Gastrocnemius medialis (tissue), 4 donors: ENCODE results near the gene FADD. TPM values are rescaled to one million over a fixed set of nuclear protein-coding genes. Genes with fewer than 3 reads are reported as not detected.
"Not testable (repeated sequence)": the region's sequence is repeated elsewhere in the genome, so short reads cannot be mapped to it uniquely, and the experiment has no call there.

Experiments used
- ATAC-seq, 2 donors: fragments of 150-250 bp; one replicate each; pipeline ENCODE4 v1.9.1; 2016
- DNase-seq, 2 donors: peaks; one replicate each; pipeline ENCODE4 v3.0.0-alpha.2; 2019
- H3K27ac ChIP-seq, 4 donors: fragments of 200-600 bp; sonication (generic); 1 replicate in 1 of 4; 2 replicates in 3 of 4; pipeline ENCODE4 v1.5.1; 2016 to 2018; ENCODE audit warnings: mild to moderate bottlenecking in 2 of 4, moderate library complexity in 1 of 4
- H3K27me3 ChIP-seq, 3 donors: fragments of 200-600 bp; sonication (generic) in 2 of 3; 1 replicate in 1 of 3; 2 replicates in 2 of 3; pipeline versions ENCODE4 v1.5.1 to v1.6.0; 2016 to 2019; ENCODE audit warnings: mild to moderate bottlenecking in 1 of 3, moderate library complexity in 1 of 3
- H3K36me3 ChIP-seq, 2 donors: fragments of 200-600 bp; sonication (generic) in 1 of 2; one replicate each; pipeline ENCODE4 v1.5.1; 2017 to 2018
- H3K4me1 ChIP-seq, 2 donors: fragments of 200-600 bp; sonication (generic) in 1 of 2; one replicate each; pipeline ENCODE4 v1.5.1; 2016 to 2017; ENCODE audit warnings: mild to moderate bottlenecking in 2 of 2
- H3K4me3 ChIP-seq, 4 donors: fragments of 200-600 bp; sonication (generic) in 3 of 4; 1 replicate in 1 of 4; 2 replicates in 3 of 4; pipeline ENCODE4 v1.5.1; 2016 to 2019; ENCODE audit warnings: mild to moderate bottlenecking in 2 of 4
- H3K9me3 ChIP-seq, 3 donors: fragments of 200-600 bp; sonication (generic) in 2 of 3; 1 replicate in 1 of 3; 2 replicates in 2 of 3; pipeline ENCODE4 v1.5.1; 2016 to 2019
- POLR2A ChIP-seq, 2 donors: fragments of 450-650 bp; IDR thresholded peaks; one replicate each; pipeline ENCODE4 v1.6.1; 2017; ENCODE audit warnings: antibody characterized with exemption in 2 of 2, mild to moderate bottlenecking in 2 of 2, moderate library complexity in 2 of 2
- in situ Hi-C, 4 donors: fragments of 200-750 bp; cut with MboI; loops; one replicate each; pipeline versions ENCODE4 v1.15.0 to v1.8.0; 2017; ENCODE audit warnings: low sequenced_read_pairs in 4 of 4
- intact Hi-C: fragments of 100-400 bp; cut with DNase I; formaldehyde crosslinking; loops from one replicate; pipeline ENCODE4 v1.15.1; 2023; ENCODE audit warnings: low total_unique reads
- total RNA-seq, 4 donors: library from RNA; depleted of rRNA; stranded (reverse); fragments of >200 nt; gene quantifications; one replicate each; pipeline versions ENCODE4 v1.1.0 to v1.2.3, GENCODE V29; 2016
- TF ChIP-seq, protein P1 (sequence below), 5 experiments: fragments of 450-650 bp in 3 of 5; fragments of 200-600 bp in 2 of 5; sonication (generic) in 2 of 5; IDR thresholded peaks in 4 of 5; conservative IDR thresholded peaks in 1 of 5; 1 replicate in 4 of 5; 2 replicates in 1 of 5; pipeline ENCODE4 v1.5.1; 2016 to 2019; ENCODE audit warnings: antibody characterized with exemption in 5 of 5, mild to moderate bottlenecking in 3 of 5, moderate library complexity in 3 of 5

Gene FADD
- total RNA-seq, 4 donors from 2014 or later, result 6.9 to 17.3 (median 10.4) TPM

DNA sequence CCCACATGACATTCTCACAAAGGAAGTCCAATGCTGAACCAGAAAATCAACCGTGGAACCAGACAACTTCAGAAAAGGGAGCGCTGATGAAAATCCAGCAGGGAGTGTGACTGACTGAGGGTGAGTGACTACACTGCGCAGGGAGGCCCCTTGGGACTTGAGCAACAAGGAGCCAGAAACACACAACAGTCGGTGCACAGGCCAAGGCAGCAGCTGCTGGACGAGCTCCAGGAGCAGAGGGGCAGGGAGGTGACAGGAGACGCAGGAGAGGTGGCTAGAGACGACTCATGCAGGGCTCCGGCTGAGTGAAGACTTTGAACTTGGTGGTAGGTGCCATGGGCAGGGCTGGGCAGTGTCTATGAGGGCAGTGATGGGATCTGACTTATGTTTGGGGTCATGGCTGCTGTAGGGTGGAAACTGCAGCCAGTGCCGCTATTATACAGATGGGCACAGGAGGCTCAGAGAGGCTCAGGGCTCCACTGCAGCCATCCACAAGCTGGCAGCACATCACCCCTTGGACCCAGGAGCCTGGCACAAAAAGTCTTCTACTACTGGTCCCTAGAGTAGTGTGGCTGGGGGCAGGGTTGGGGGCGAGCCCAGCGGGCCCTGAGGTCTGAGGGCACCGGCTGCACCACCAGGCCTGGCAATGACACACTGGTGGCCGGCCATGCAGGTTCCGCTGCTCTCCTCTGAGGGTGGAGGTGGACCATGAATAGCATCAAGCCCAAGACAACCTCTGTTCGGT is 10.3 kb upstream of the FADD start:
- ATAC-seq, result peak in 1 of 2 donors; percentile 12
- Histone ChIP-seq H3K4me3 (no peak overlapping the region), H3K9me3 (no peaks in the 10 kb centered on the region), H3K36me3 (no peaks in the 10 kb centered on the region), H3K27me3 (no peaks in the 10 kb centered on the region), H3K4me1 (no peaks in the 10 kb centered on the region), H3K27ac (no peak overlapping the region)
- DNase-seq, result peak; percentile 15 to 32
- intact Hi-C loops, result no loop called here
- no peak for TF ChIP-seq POLR2A (IDR thresholded peaks at IDR 0.05)
- TF ChIP-seq, protein P1, sequence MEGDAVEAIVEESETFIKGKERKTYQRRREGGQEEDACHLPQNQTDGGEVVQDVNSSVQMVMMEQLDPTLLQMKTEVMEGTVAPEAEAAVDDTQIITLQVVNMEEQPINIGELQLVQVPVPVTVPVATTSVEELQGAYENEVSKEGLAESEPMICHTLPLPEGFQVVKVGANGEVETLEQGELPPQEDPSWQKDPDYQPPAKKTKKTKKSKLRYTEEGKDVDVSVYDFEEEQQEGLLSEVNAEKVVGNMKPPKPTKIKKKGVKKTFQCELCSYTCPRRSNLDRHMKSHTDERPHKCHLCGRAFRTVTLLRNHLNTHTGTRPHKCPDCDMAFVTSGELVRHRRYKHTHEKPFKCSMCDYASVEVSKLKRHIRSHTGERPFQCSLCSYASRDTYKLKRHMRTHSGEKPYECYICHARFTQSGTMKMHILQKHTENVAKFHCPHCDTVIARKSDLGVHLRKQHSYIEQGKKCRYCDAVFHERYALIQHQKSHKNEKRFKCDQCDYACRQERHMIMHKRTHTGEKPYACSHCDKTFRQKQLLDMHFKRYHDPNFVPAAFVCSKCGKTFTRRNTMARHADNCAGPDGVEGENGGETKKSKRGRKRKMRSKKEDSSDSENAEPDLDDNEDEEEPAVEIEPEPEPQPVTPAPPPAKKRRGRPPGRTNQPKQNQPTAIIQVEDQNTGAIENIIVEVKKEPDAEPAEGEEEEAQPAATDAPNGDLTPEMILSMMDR (IDR thresholded peaks at IDR 0.05 in 4 of 5, conservative IDR thresholded peaks at IDR 0.05 in 1 of 5), result no peak
- in situ Hi-C loops, result loop anchor here in 3 of 4 donors (5.0 to 10.0 kb wide), 3 partner anchors 268 to 508 kb away; no protein-coding TSS in a partner anchor

DNA sequence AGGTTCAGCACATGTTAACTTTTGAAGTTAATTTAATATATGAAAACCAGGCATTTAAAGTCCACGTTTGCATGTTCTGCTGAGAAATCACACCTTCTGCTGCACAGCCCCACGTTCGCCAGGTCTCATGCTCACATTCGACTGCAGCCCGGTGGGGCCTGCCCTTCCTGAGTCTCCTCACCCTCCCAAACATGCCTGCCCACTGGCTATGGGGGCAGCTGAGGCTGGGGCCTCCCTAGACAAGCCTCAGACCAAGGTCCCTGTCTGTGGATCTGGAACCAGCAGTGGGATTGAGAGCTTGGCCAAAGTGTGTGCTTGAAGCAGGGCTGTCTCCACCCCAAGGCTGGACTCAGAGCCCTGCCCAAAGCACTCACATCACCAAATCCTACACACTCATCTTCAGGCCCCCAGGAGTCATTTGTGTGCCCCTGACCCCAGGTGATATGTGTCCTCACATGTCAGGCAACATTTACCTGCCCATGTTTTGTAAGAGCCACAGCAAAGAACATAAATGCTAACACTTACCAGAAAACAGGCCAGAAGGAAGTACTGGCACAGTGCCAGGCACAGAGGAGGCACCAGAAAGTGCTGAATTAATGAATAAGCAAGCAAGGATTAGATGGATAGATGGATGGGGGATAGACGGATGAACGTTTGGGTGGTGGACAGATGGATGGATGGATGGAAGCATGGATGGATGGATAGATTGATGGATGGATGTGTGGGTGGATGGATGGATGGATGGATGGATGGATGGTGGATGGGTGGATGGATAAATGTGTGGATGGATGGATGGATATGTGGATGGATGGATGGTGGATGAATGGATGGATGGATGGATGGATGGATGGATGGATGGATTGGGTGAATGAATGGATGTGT is 9.4 kb upstream of the FADD start:
- Histone ChIP-seq H3K9me3 (no peaks in the 10 kb centered on the region), H3K36me3 (no peaks in the 10 kb centered on the region), H3K27ac (no peak overlapping the region), H3K4me3 (no peak overlapping the region), H3K4me1 (no peaks in the 10 kb centered on the region), H3K27me3 (no peaks in the 10 kb centered on the region)
- ATAC-seq, result no peak
- in situ Hi-C loops, result loop anchor here in 3 of 4 donors (5.0 to 10.0 kb wide), 3 partner anchors 269 to 509 kb away; no protein-coding TSS in a partner anchor
- DNase-seq, result no peak
- intact Hi-C loops, result no loop called here
- TF ChIP-seq, protein P1 (IDR thresholded peaks at IDR 0.05 in 4 of 5, conservative IDR thresholded peaks at IDR 0.05 in 1 of 5), result no peak
- TF ChIP-seq POLR2A (IDR thresholded peaks at IDR 0.05), result no peak

DNA sequence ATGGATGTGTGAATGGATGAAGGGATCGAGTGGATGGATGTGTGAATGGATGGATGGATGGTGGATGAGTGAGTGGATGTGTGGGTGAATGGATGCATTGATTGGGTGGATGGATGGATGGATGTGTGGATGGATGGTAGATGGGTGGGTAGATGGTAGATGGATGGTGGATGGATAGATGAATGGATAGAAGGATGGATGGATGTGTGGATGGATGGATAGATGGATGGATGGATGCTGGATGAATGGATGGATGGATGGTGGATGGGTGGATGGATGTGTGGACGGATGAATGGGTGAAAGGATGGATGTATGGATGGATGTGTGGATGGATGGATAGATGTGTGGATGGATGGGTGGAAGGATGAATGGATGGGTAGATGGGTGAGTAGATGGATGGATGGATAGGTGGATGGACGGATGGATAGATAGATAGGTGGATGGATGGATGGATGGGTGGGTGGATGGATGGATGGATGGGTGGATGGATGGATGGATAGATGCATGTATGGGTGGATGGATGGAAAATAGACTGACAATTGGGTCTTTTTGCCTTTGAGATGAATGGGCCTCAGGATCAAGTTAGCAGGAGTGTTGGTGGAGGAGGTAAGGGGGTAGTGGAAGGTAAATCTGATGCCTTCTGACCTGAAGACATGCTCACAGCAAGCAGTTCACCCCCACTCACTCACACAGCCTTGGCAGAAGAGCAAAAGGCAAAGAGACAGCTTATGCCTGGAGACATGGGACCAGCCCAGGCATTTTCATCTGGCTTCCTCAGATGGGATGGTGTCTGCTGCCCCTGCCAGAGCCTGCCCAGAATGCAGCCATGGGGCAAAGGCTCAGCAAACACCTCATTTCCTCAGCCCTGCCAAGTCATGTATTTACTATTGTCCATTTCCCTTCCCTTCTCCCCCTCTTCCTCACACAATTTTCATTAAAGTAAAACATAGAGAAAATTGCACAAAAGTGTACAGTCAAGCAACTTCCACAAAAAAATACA is 8.0 kb upstream of the FADD start:
- no peak for DNase-seq
- Histone ChIP-seq H3K4me1 (no peaks in the 10 kb centered on the region), H3K27ac (no peak overlapping the region), H3K27me3 (no peaks in the 10 kb centered on the region), H3K9me3 (no peaks in the 10 kb centered on the region), H3K36me3 (no peaks in the 10 kb centered on the region), H3K4me3 (no peak overlapping the region)
- in situ Hi-C loops, result loop anchor here (5.0 to 10.0 kb wide), 4 partner anchors 270 to 510 kb away; no protein-coding TSS in a partner anchor
- intact Hi-C loops, result no loop called here
- TF ChIP-seq, protein P1 (IDR thresholded peaks at IDR 0.05 in 4 of 5, conservative IDR thresholded peaks at IDR 0.05 in 1 of 5), result no peak
- TF ChIP-seq POLR2A (IDR thresholded peaks at IDR 0.05), result no peak
- no peak for ATAC-seq

DNA sequence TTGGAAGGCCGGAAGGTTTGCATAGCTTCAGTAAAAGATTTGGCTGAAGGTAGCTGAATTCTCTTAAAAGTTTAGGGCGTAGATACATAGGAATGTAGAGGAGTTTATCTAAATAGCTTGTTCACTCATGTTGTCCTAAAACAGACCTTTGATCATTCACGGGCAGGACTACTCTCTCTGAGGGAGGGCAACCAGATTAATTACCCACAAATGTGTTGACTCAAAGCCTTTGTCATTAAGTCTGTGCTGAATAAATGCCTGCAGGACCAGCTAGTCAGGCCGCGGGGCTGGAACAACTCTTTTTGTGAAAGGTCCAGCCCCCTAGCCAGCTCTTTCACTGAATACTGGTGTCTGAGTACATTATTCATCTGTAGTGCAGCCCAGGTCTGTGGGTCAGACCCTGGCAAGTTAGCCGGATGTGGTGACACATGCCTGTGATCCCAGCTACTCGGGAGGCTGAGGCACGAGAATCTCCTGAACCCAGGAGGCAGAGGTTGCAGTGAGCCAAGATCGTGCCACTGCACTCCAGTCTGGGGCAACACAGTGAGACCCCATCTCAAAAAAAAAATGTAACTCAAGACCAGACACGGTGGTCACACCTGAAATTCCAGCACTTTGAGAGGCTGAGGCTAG is 2.8 kb upstream of the FADD start:
- Histone ChIP-seq H3K4me3 (no peak overlapping the region), H3K36me3 (no peaks in the 10 kb centered on the region), H3K9me3 (no peaks in the 10 kb centered on the region), H3K4me1 (peaks cover 14 to 18% of the 10 kb centered on the region in 2 donors), H3K27ac (no peak overlapping the region), H3K27me3 (no peaks in the 10 kb centered on the region)
- DNase-seq (no peak), ATAC-seq (no peak)
- intact Hi-C loops, result loop anchor here (10.0 kb wide), 1 partner anchor 204 kb away; no protein-coding TSS in a partner anchor
- no peak for TF ChIP-seq POLR2A (IDR thresholded peaks at IDR 0.05)
- TF ChIP-seq, protein P1 (IDR thresholded peaks at IDR 0.05 in 4 of 5, conservative IDR thresholded peaks at IDR 0.05 in 1 of 5), result no peak
- in situ Hi-C loops, result loop anchor here in 1 of 4 donors (10.0 kb wide), 1 partner anchor 516 kb away; no protein-coding TSS in a partner anchor

DNA sequence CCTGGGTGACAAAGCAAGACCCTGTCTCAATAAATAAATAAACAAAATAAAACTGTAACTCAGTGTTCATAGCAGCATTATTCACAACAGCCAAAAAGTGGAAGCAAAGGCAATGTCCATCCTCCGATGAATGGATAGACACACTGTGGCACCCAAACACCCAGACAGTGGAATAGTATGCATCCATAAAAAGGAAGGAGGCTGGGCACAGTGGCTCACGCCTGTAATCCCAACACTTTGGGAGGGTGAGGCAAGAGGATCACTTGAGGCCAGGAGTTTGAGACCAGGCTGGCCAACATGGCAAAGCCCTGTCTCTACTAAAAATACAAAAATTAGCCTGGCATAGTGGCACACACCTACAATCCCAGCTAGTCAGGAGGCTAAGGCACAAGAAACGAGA is 2.0 kb upstream of the FADD start:
- not testable (repeated sequence) for H3K36me3 ChIP-seq, H3K4me3 ChIP-seq, ATAC-seq, H3K9me3 ChIP-seq, H3K27ac ChIP-seq, H3K27me3 ChIP-seq, DNase-seq
- in situ Hi-C loops, result loop anchor here in 1 of 4 donors (10.0 kb wide), 1 partner anchor 516 kb away; no protein-coding TSS in a partner anchor
- peaks cover 14 to 18% of the 10 kb centered on the region in 2 donors for H3K4me1 ChIP-seq
- intact Hi-C loops, result loop anchor here (10.0 kb wide), 1 partner anchor 204 kb away; no protein-coding TSS in a partner anchor
